GM19193 (cell line): ENCODE results near the gene GRID2.

Experiments
- POLR2A ChIP-seq: IDR thresholded peaks from 4 replicates; pipeline ENCODE4 v1.6.1; 2011; ENCODE audit not compliant: insufficient read depth, insufficient read length; ENCODE audit errors: extremely low read depth

Gene GRID2

GRCh38 chr4:93092765-93093164 is 789.0 kb downstream of the GRID2 start:
- no peak for TF ChIP-seq POLR2A

GRCh38 chr4:93103042-93103441 is 799.3 kb downstream of the GRID2 start:
- TF ChIP-seq POLR2A = no peak

GRCh38 chr4:93116624-93117023 is 812.9 kb downstream of the GRID2 start:
- TF ChIP-seq POLR2A = no peak

GRCh38 chr4:93127489-93127888 is 823.7 kb downstream of the GRID2 start:
- TF ChIP-seq POLR2A = no peak

- no peak for TF ChIP-seq POLR2A
Measured at GRCh38 chr4:93132631-93133030, 828.9 kb downstream of the GRID2 start.

GRCh38 chr4:93139118-93139517 is 835.4 kb downstream of the GRID2 start:
- no peak for TF ChIP-seq POLR2A

- no peak for TF ChIP-seq POLR2A
Measured at GRCh38 chr4:93143902-93144301, 840.1 kb downstream of the GRID2 start.

- TF ChIP-seq POLR2A = no peak
Measured at GRCh38 chr4:93144644-93145043, 840.9 kb downstream of the GRID2 start.

GRCh38 chr4:93147524-93148212 is 843.9 kb downstream of the GRID2 start:
- TF ChIP-seq POLR2A = no peak

- TF ChIP-seq POLR2A = no peak
Measured at GRCh38 chr4:93152491-93152890, 848.7 kb downstream of the GRID2 start.

- TF ChIP-seq POLR2A = no peak
Measured at GRCh38 chr4:93157986-93158385, 854.2 kb downstream of the GRID2 start.

GRCh38 chr4:93168053-93168452 is 864.3 kb downstream of the GRID2 start:
- TF ChIP-seq POLR2A = no peak

- no peak for TF ChIP-seq POLR2A
Measured at GRCh38 chr4:93169966-93170365, 866.2 kb downstream of the GRID2 start.

GRCh38 chr4:93174598-93174997 is 870.8 kb downstream of the GRID2 start:
- no peak for TF ChIP-seq POLR2A

- no peak for TF ChIP-seq POLR2A
Measured at GRCh38 chr4:93178279-93178678, 874.5 kb downstream of the GRID2 start.

GRCh38 chr4:93179044-93179443 is 875.3 kb downstream of the GRID2 start:
- no peak for TF ChIP-seq POLR2A

- no peak for TF ChIP-seq POLR2A
Measured at GRCh38 chr4:93182722-93183121, 879.0 kb downstream of the GRID2 start.
